ENCODE results near the gene TBX15.

TBX15 gene

DNA sequence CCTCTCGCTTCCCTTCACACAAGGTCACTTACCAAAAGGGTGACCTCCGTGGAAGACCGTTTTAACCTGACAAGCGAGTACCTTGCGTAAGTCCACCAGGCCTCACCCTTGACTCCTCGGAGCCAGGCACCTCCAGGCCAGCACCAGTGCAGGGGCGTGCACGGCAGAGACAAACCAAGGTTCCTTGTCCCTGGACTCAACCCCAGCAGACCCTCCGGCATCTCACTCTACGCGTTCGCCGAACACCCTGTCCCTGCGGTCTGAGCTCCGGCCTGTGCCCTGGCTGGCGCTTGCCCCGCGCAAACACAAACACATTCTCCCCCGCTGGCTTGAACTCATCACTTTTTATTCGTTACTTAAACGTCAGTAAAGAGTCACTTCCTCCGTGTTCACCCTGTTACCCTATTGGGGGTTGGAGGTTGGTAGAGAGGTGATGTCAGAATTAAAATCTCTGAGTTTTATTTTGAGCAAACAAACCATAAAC, 4.5 kb downstream of the TBX15 start:
- Mint-ChIP-seq H3K9me3 (no peaks in the 10 kb centered on the region), H3K27ac (no peak overlapping the region), H3K36me3 (no peaks in the 10 kb centered on the region), H3K4me1 (peaks cover 15% of the 10 kb centered on the region), H3K4me3 (no peak overlapping the region)
- DNase-seq (ENCODE audit: low spot score in 2 of 2) (no peak), ATAC-seq (no peak)

DNA sequence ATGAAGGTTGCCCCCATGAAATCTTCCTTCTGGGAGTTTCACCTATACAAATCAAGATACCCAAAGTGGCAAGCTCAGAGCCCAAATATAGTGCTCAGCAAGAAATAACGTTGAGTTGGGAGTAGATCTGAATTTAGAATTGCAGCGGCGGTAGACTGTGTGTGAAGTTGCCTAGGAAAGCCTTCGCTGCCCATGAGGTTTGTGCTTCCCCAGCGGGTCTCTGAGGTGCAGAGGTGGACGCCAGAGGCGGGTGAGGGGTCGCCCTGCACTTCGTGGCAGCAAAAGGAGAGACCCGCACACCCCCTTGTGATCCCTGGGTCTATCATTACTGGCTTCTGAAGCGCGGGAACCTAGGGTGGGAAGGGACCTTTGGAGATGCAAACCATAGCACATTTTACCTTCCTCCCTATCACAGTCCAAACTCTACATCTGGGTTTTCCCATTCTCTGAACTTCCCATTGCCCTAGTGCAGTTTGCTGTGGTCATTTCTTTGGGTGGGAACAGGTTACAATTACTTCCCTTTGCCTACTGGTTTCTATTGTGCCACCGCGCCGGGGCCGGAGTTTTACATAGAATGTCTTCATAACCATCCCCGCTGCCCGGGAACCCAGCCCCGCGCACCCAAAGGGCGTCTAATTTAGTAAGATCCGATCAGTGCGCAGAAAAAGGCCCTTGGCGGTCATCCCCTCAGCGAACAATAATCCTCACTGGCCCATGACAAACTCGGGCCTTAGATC, 5.2 kb downstream of the TBX15 start:
- ATAC-seq (no peak), DNase-seq (ENCODE audit: low spot score in 2 of 2) (no peak)
- Mint-ChIP-seq H3K9me3 (no peaks in the 10 kb centered on the region), H3K27ac (no peak overlapping the region), H3K4me1 (peaks cover 15% of the 10 kb centered on the region), H3K36me3 (no peaks in the 10 kb centered on the region), H3K4me3 (no peak overlapping the region)

DNA sequence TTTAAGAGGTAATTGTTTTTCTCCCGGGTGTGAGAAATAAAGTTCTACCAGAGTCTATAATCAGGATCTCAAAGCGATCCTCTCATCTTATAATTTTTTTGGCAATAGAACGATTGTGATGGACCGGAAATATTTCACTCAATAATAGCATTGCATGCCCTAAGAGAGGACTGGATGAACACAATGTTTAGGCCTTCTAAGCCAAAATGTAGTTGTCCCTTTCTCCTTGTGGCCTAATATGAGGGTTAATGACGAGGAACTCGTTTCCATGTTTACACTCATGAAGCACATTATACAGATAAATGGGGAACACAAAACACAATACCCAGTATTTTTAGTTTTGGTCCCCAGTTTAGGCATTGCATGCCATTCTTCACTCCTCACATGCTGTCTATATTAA, 5.9 kb downstream of the TBX15 start:
- Mint-ChIP-seq H3K9me3 (no peaks in the 10 kb centered on the region), H3K4me1 (peaks cover 15% of the 10 kb centered on the region), H3K27ac (no peak overlapping the region), H3K36me3 (no peaks in the 10 kb centered on the region), H3K4me3 (no peak overlapping the region)
- ATAC-seq (no peak), DNase-seq (ENCODE audit: low spot score in 2 of 2) (no peak)

DNA sequence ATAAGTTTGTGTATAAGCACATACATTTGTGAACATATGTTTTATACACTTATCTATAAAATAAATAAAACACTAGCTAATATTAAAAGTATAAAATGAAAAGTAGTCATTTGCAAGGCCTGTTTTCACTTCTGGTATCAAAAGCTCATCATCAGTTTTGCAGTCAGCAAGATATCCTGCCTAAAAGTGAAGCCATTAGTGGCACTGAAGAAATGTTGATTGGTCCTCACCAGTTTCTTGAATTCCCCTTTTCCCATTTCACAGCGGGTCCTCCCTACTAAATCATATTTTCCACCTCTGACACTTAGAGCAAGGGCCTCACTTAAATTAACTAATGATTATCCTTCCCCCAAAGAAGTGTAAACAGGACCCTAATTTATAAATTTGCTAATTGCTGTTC, 6.7 kb downstream of the TBX15 start:
- DNase-seq (ENCODE audit: low spot score in 2 of 2), result no peak
- Mint-ChIP-seq H3K4me1 (peaks cover 10% of the 10 kb centered on the region), H3K9me3 (no peaks in the 10 kb centered on the region), H3K36me3 (no peaks in the 10 kb centered on the region), H3K27ac (no peak overlapping the region), H3K4me3 (no peak overlapping the region)
- ATAC-seq, result no peak

DNA sequence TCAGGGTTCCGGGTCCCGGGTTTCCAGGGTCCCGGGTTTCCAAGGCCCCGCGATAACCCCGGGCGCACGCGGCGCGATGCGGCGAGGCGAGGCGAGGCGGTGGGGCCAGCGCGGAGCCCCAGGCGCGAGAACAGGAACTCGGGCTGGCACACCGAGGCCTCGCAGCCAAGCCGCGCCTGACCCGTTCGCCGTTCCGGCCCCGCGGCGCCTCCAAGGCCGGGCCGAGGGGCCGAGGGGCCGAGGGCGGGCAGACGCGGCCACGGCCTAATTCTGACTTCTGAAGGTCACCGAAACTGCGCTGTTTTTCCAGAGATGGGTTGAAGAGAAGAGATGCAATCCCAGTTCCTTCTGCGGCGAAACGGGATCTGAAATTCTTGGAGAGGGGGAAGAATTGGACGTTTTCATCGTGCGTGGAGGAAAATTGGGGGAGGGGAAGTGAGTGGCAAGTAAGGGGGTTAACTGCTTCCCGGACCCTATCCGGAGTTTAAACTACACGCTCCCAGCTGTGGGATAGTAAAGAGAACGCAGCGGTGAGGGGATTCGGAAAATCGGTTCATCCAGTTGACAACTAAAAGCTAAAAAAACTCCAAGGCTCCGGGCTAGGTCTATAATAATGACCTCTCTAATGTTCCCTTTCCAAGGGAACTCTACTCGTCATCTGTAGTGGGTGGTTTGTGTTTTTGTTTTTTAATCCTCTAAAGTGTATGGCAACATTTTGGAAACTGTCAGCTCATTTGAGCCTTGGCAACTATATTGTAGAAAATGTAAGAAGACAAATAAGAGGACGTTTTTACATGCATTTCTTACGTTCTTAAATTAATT, 8.2 kb downstream of the TBX15 start:
- Mint-ChIP-seq H3K4me3 (no peak overlapping the region), H3K4me1 (peaks cover 5% of the 10 kb centered on the region), H3K36me3 (no peaks in the 10 kb centered on the region), H3K9me3 (no peaks in the 10 kb centered on the region), H3K27ac (no peak overlapping the region)
- no peak for DNase-seq (ENCODE audit: low spot score in 2 of 2)
- no peak for ATAC-seq

DNA sequence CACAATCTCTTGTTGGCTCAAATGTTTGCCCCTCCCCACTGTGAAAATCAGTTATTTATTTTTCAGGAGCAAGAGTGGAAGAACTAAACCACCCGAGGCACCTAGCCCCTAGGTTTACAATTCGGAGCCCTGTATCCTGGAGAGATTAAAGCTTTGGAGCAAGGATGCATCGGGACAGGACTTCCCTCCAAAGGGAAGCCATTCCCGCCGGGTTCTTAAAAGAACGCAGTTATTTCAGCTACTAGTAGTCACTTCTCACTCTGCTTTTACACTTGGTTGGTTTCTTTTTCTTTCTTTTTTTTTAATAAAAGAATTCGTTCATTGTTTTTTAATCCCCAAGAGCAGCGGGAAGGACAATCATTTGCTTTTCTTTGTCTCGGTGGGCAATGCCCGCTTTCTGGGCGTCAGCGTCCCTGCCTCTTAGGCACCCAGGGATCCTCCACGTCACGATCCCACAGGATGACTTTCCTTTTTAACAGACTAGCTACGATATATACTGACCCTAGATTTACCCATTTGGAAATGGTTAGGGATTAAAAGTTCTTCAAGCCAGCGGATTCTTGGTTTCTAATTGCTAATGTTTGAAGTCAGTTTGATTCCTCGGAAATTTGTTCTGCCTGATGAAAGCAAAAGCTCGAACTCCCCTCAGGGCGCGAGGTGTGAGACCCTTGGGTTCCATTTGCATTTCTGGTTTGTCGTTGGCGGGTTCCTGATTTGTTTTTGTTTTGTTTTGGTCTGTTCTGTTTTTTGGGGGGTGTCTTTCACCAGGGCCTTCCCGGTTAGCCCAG, 9.0 kb downstream of the TBX15 start:
- no peak overlapping the region for H3K27ac Mint-ChIP-seq
- DNase-seq (ENCODE audit: low spot score in 2 of 2) (no peak), ATAC-seq (no peak)
- no peaks in the 10 kb centered on the region for H3K4me1 Mint-ChIP-seq
- no peaks in the 10 kb centered on the region for H3K9me3 Mint-ChIP-seq
- no peaks in the 10 kb centered on the region for H3K36me3 Mint-ChIP-seq
- H3K4me3 Mint-ChIP-seq, result no peak overlapping the region

DNA sequence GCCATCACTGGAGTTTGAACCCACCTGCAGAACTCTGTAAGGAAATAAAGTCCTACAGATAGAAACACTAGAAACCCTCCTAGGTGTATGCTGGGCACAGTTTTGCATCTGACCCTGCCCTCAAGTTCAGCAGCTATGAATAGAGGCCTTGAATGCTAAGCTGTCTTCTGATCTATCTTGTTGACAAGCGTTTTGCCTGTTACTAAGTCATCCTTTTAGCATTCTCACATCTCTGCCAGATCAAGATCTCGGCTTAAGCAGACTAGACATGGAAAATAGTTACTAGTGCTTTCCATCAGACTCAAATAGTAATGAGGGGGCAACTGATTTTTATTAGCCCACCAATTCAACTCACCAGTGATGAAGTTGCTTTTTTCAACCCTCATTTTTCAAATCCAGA, 10.5 kb downstream of the TBX15 start:
- no peaks in the 10 kb centered on the region for H3K4me1 Mint-ChIP-seq
- no peaks in the 10 kb centered on the region for H3K9me3 Mint-ChIP-seq
- no peaks in the 10 kb centered on the region for H3K36me3 Mint-ChIP-seq
- no peak for DNase-seq (ENCODE audit: low spot score in 2 of 2)
- H3K4me3 Mint-ChIP-seq, result no peak overlapping the region
- H3K27ac Mint-ChIP-seq, result no peak overlapping the region
- ATAC-seq, result no peak

DNA sequence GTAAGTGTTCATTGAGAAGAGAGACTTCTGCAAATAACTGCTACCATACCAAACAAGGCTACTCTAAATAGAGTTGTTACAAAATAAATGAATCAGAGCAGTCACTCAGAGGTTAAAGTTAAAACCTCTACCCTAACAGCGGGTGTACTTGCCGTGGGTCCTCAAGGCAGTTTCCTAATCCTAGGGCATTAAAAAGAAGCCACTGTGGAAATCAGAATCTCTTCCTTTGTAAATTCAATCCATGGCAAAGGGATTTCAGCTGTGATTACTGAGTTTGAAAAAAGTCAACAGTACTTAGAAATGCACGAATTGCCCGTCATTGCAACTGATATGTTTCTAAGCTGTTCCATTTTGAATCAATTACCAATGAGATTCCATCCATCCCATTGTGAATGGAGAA, 13.5 kb downstream of the TBX15 start:
- Mint-ChIP-seq H3K36me3 (no peaks in the 10 kb centered on the region), H3K9me3 (peaks cover 2% of the 10 kb centered on the region), H3K4me3 (no peak overlapping the region), H3K4me1 (no peaks in the 10 kb centered on the region), H3K27ac (no peak overlapping the region)
- ATAC-seq (no peak), DNase-seq (ENCODE audit: low spot score in 2 of 2) (no peak)

DNA sequence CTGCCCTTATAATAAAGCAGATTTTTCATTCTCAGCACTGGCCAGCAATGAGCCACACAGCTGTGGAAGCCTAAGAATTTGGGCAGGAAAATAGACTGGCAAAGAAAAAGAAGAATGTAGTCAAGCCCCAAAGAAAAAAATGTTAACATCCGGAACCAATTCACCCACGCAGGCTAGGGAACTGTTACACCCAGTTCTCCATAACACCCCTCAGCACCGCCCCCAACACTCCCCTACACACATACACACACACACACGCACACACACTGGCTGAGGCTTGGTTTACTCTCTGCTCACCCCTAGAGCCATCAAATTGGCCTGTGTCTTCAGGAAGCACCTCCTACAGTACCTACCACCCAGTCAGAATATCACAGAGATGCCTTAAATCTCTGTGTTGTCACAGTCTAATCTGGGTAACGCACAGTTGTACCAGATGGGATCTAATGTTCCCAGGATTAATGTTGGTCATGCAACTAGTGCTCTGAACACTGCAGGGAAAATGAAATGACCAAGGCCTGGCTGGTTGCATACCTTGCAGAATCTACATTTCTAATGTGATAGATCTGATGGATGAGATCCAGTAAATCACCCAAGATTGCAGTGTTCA, 14.5 kb downstream of the TBX15 start:
- H3K9me3 Mint-ChIP-seq, result peaks cover 2% of the 10 kb centered on the region
- no peak overlapping the region for H3K27ac Mint-ChIP-seq
- H3K4me1 Mint-ChIP-seq, result no peaks in the 10 kb centered on the region
- ATAC-seq (no peak), DNase-seq (ENCODE audit: low spot score in 2 of 2) (no peak)
- no peak overlapping the region for H3K4me3 Mint-ChIP-seq
- H3K36me3 Mint-ChIP-seq, result no peaks in the 10 kb centered on the region

DNA sequence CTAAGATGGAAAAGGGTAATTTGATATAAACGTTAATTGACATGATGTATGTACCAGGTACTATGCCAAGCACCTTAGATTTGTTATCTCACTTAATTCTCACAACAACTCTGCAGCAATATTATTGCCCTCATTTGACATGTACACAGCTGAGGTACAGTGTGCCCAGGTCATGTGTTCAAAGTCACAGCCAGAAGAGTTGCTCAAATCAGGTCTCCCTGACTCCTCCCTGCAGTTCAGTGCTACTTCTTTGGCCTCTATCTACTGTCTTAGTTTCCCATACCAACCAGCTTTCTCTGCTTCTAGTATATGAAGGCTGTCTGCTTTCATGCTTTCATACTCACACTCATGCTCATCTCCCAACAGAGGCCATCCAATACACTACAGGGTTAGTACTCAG, 15.1 kb downstream of the TBX15 start:
- no peak overlapping the region for H3K4me3 Mint-ChIP-seq
- H3K9me3 Mint-ChIP-seq, result peaks cover 2% of the 10 kb centered on the region
- DNase-seq (ENCODE audit: low spot score in 2 of 2), result no peak
- no peak for ATAC-seq
- H3K4me1 Mint-ChIP-seq, result no peaks in the 10 kb centered on the region
- no peaks in the 10 kb centered on the region for H3K36me3 Mint-ChIP-seq
- no peak overlapping the region for H3K27ac Mint-ChIP-seq

DNA sequence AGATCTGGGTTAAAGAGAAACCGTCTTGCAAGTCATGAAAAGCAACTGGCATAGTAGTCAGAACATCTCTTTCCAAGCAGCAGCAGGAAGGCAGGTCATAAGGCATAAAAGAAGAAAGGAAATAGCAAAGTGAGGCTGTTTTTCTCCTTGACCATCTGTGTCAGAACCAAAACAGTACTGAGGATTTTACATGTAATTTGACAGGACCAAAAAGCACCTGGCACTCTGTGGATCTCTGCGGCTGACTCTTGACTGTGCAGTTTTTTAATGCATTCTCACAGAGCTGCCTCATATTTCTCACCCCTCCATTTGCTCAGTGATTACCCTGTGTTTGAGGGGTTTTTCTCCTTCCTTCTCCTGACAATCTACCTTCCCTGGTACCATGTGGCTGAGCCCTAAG, 17.7 kb downstream of the TBX15 start:
- Mint-ChIP-seq H3K4me1 (no peaks in the 10 kb centered on the region), H3K9me3 (peaks cover 2% of the 10 kb centered on the region), H3K4me3 (no peak overlapping the region), H3K27ac (no peak overlapping the region), H3K36me3 (no peaks in the 10 kb centered on the region)
- no peak for ATAC-seq
- DNase-seq (ENCODE audit: low spot score in 2 of 2), result no peak

DNA sequence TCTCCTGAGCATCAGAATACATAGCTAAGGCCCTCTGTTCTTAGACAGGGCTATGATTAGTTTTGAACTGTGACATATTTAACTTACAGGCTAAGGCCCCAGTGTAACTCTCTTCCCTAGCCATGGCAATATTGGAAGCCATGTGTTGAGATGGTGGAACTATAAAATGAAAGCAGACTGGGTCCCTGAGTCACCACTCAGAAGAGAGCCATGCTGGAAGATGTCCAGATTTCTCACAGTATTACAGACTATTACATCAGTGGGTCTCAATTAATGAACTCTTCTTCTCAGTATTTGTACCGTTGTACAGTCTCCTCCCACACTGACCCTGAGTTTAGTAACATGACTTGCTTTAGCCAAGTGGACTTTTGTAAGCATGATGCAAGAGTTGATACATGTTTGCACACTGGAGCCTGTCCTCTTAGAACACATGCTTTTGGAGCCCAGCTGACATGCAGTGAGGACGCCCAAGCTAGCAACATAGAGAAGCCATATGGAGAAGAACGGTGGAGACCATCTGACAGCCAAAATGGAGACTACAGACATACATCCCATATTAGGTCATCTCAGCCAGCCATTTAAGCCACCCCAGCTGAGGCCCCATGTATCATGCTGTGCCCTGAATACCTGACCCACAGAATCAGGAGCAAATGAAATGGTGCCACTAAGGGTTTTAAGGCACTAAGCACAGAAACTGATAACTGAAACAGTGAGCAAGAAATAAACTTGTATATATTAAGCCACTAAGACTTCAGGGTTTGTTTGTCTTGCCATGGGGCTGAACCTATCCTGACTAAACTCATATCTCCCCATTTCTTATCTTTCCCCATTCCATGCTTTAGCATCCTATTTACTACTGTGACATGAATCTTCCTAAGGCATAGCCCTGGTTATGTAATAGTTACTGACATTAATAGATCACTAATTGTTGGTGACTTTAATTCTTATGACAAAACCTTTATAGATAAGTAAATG, 24.4 kb downstream of the TBX15 start:
- no peaks in the 10 kb centered on the region for H3K36me3 Mint-ChIP-seq
- DNase-seq (ENCODE audit: low spot score in 2 of 2) (no peak), ATAC-seq (no peak)
- H3K9me3 Mint-ChIP-seq, result no peaks in the 10 kb centered on the region
- H3K27ac Mint-ChIP-seq, result no peak overlapping the region
- H3K4me3 Mint-ChIP-seq, result no peak overlapping the region
- no peaks in the 10 kb centered on the region for H3K4me1 Mint-ChIP-seq

DNA sequence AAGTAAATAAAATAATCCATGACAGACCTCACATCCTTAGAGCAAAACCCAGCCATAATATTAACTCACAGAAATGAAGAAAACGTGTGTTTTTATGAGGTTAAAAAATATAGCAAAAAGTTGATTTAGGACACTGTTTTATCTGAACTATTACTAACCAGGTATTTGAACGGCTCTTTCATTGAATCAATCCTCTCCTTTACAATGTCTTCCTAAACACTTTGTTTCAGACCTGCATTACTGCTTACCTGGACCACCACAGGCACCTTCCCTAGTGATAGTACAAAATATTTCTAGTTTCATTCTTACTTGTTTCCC, 25.0 kb downstream of the TBX15 start:
- DNase-seq (ENCODE audit: low spot score in 2 of 2) (no peak), ATAC-seq (no peak)
- no peaks in the 10 kb centered on the region for H3K36me3 Mint-ChIP-seq
- no peak overlapping the region for H3K4me3 Mint-ChIP-seq
- no peaks in the 10 kb centered on the region for H3K9me3 Mint-ChIP-seq
- H3K27ac Mint-ChIP-seq, result no peak overlapping the region
- H3K4me1 Mint-ChIP-seq, result no peaks in the 10 kb centered on the region

DNA sequence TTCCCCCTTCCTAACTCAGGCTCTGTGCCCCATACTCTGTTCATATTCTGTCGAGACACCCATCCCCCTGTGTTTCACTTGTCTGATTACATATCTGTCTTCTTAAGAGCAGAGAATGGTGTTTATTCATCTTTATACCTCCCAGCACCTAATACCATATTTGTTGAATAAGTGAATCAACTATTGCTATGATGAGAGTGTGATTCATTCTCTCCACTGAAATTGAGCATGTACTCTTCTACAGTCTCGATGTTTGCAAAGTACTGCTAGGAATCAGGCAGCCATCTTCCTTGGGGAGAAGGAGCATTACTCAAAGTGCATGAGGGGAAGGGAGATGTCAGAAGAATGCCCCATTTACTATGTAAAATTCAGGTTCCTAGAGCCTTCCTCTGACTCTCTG, 27.0 kb downstream of the TBX15 start:
- no peak overlapping the region for H3K4me3 Mint-ChIP-seq
- H3K36me3 Mint-ChIP-seq, result no peaks in the 10 kb centered on the region
- H3K4me1 Mint-ChIP-seq, result no peaks in the 10 kb centered on the region
- no peak for ATAC-seq
- no peaks in the 10 kb centered on the region for H3K9me3 Mint-ChIP-seq
- no peak overlapping the region for H3K27ac Mint-ChIP-seq
- no peak for DNase-seq (ENCODE audit: low spot score in 2 of 2)

All from stimulated activated effector memory CD8-positive, alpha-beta T cell treated with anti-CD3 and anti-CD28 coated beads, Interleukin-12 subunit alpha, Interleukin-12 subunit beta, amount 100 ng/mL, for 72 hours (primary cell).